LNCaP clone FGC (cell line): ENCODE results near the gene SAMD14.

ENCODE experiments used
- DNase-seq: peaks from one replicate; pipeline ENCODE4 v3.0.0-alpha.2; 2011; ENCODE audit warnings: low read depth
- H3K4me3 ChIP-seq: 2 replicates; pipeline ENCODE4 v1.5.1; 2011; ENCODE audit warnings: mild to moderate bottlenecking, low read depth, low read length, control low read depth
- CTCF ChIP-seq: IDR thresholded peaks from 2 replicates; pipeline ENCODE4 v1.5.1; 2012; ENCODE audit warnings: mild to moderate bottlenecking; ENCODE audit not compliant: control insufficient read depth, insufficient read depth; ENCODE audit errors: extremely low read depth

SAMD14 gene

GRCh38 chr17:50169121-50169764, 39.3 kb upstream of the SAMD14 start:
- H3K4me3 ChIP-seq, result no peak overlapping the region
- TF ChIP-seq CTCF, result peak; percentile 81

GRCh38 chr17:50168319-50168718, 38.4 kb upstream of the SAMD14 start:
- no peak for TF ChIP-seq CTCF

More at GRCh38 chr17:50169121-50169764, 39.3 kb upstream of the SAMD14 start:
- DNase-seq, result no peak

GRCh38 chr17:50167371-50167770, 37.4 kb upstream of the SAMD14 start:
- H3K4me3 ChIP-seq, result no peak overlapping the region
- no peak for TF ChIP-seq CTCF
- DNase-seq, result no peak

More at GRCh38 chr17:50168319-50168718, 38.4 kb upstream of the SAMD14 start:
- no peak overlapping the region for H3K4me3 ChIP-seq
- DNase-seq, result no peak

GRCh38 chr17:50166518-50167181, 36.7 kb upstream of the SAMD14 start:
- no peak overlapping the region for H3K4me3 ChIP-seq
- no peak for TF ChIP-seq CTCF
- no peak for DNase-seq

GRCh38 chr17:50165867-50166517, 36.0 kb upstream of the SAMD14 start, which contains the start of gene SGCA:
TSS of gene SGCA (plus strand) at chr17:50166005. CDS start at chr17:50166041, 36 bp downstream.
- H3K4me3 ChIP-seq, result no peak within 1 kb of the TSS
- TF ChIP-seq CTCF, result no peak
- no peak for DNase-seq

GRCh38 chr17:50165466-50165865, 35.5 kb upstream of the SAMD14 start:
- no peak for DNase-seq
- no peak for TF ChIP-seq CTCF
- H3K4me3 ChIP-seq, result no peak overlapping the region
